Measurements from ENCODE around the gene OSR1.
A peak's percentile ranks its signal among the peaks of the same experiment; 100 is the strongest.

Gene OSR1

DNA sequence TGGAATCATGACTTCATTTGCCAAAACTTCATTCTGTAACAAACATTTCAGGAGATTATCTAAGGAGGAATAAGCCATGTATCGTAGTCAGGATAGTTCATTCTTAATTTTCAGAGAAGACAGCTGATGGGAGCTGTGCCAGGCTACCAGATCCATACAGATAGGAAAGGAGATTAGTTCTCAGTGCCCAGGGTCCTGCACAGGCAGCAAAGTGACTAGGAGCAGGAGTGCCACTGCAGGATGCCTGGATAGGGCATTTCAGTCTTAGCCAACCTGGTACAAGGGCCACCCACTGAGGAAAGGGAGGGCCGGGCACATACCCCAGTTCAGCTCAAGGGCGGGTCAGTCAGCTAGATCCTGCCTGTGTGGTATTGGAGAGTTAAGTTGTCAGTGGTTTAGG lies 6.7 kb upstream of the OSR1 start:
- DNase-seq = no peak
- no peak overlapping the region for H4K12ac ChIP-seq (ENCODE audit: low read depth, low read length)
- H4K91ac ChIP-seq (ENCODE audit: low read depth, low read length) = no peak overlapping the region
- peaks cover 8 to 9% of the 10 kb centered on the region in 2 experiments for H3K4me1 ChIP-seq (ENCODE audit: control insufficient read depth in 1 of 2, insufficient read depth in 2 of 2, low read length in 2 of 2)
- H2AFZ ChIP-seq (ENCODE audit: insufficient read depth, low read length, poor library complexity) = no peak overlapping the region
- H3K79me1 ChIP-seq (ENCODE audit: low read length) = peaks cover 3% of the 10 kb centered on the region
- H3K14ac ChIP-seq (ENCODE audit: low read length) = no peak overlapping the region
- no peak overlapping the region for H3K4ac ChIP-seq (ENCODE audit: low read depth, low read length)
- H2BK5ac ChIP-seq (ENCODE audit: low read depth, low read length, poor library complexity) = no peak overlapping the region
- H4K8ac ChIP-seq (ENCODE audit: low read depth, low read length) = no peak overlapping the region
- H3K4me3 ChIP-seq (ENCODE audit: low read depth, low read length) = no peak overlapping the region
- no peak overlapping the region for H3K18ac ChIP-seq (ENCODE audit: low read length)
- H3K23ac ChIP-seq (ENCODE audit: low read length) = no peak overlapping the region
- no CpG with 5 or more reads among the region's 3 CpGs for WGBS (ENCODE audit: extremely low coverage, insufficient coverage, insufficient read length)
- H3K27me3 ChIP-seq (ENCODE audit: insufficient read depth, low read length) = peaks cover 37% of the 10 kb centered on the region
- H3K9me3 ChIP-seq (ENCODE audit: insufficient read depth, low read depth, low read length) = no peaks in the 10 kb centered on the region
- no peak overlapping the region for H3K9ac ChIP-seq (ENCODE audit: low read length)
- no peak overlapping the region for H2BK120ac ChIP-seq (ENCODE audit: insufficient read depth, low read length, poor library complexity)
- H2AK5ac ChIP-seq (ENCODE audit: low read length) = no peak overlapping the region
- H3K27ac ChIP-seq (ENCODE audit: low read depth, low read length) = no peak overlapping the region
- H3K36me3 ChIP-seq (ENCODE audit: control insufficient read depth in 1 of 2, insufficient read depth in 2 of 2, low read length in 2 of 2) = no peaks in the 10 kb centered on the region
- H3K4me2 ChIP-seq (ENCODE audit: low read length) = no peak overlapping the region
- H3K79me2 ChIP-seq (ENCODE audit: control insufficient read depth, insufficient read depth, low read length, poor library complexity) = no peaks in the 10 kb centered on the region
- no peak overlapping the region for H2BK12ac ChIP-seq (ENCODE audit: low read length)

DNA sequence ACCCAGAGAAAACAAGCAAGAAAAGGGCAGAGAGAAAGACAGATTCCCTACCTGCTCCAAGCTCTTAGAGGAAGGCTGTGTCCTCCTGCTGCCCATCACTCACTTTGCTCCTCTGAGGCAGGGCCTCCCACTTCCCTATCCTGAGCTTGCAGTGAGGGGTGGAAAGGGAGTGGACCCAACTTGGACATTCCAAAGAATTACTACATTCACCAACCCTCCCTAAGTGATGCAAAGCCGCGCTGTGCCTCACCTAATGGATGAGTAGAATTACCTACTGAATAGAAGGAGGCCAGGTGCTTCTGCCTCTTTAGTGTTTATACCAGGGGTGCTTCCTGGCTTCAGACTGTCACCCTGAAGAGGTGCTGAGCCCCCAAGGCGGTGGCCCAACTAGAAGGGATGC lies 5.6 kb upstream of the OSR1 start:
- Histone ChIP-seq H3K23ac (ENCODE audit: low read length) (no peak overlapping the region), H3K9me3 (ENCODE audit: insufficient read depth, low read depth, low read length) (no peaks in the 10 kb centered on the region), H3K36me3 (ENCODE audit: control insufficient read depth in 1 of 2, insufficient read depth in 2 of 2, low read length in 2 of 2) (no peaks in the 10 kb centered on the region), H2BK5ac (ENCODE audit: low read depth, low read length, poor library complexity) (no peak overlapping the region), H3K18ac (ENCODE audit: low read length) (no peak overlapping the region), H2AK5ac (ENCODE audit: low read length) (no peak overlapping the region), H2BK120ac (ENCODE audit: insufficient read depth, low read length, poor library complexity) (no peak overlapping the region), H3K4me1 (ENCODE audit: control insufficient read depth in 1 of 2, insufficient read depth in 2 of 2, low read length in 2 of 2) (peaks cover 9% of the 10 kb centered on the region in 2 experiments), H3K14ac (ENCODE audit: low read length) (no peak overlapping the region), H4K91ac (ENCODE audit: low read depth, low read length) (no peak overlapping the region), H2BK12ac (ENCODE audit: low read length) (no peak overlapping the region), H3K4me3 (ENCODE audit: low read depth, low read length) (no peak overlapping the region), H3K27me3 (ENCODE audit: insufficient read depth, low read length) (peaks cover 47% of the 10 kb centered on the region), H3K27ac (ENCODE audit: low read depth, low read length) (no peak overlapping the region), H4K12ac (ENCODE audit: low read depth, low read length) (no peak overlapping the region), H3K4ac (ENCODE audit: low read depth, low read length) (no peak overlapping the region), H3K79me2 (ENCODE audit: control insufficient read depth, insufficient read depth, low read length, poor library complexity) (no peaks in the 10 kb centered on the region), H4K8ac (ENCODE audit: low read depth, low read length) (no peak overlapping the region), H3K9ac (ENCODE audit: low read length) (no peak overlapping the region), H3K4me2 (ENCODE audit: low read length) (no peak overlapping the region), H3K79me1 (ENCODE audit: low read length) (peaks cover 3% of the 10 kb centered on the region), H2AFZ (ENCODE audit: insufficient read depth, low read length, poor library complexity) (no peak overlapping the region)
- no peak for DNase-seq
- no CpG with 5 or more reads among the region's 3 CpGs for WGBS (ENCODE audit: extremely low coverage, insufficient coverage, insufficient read length)

DNA sequence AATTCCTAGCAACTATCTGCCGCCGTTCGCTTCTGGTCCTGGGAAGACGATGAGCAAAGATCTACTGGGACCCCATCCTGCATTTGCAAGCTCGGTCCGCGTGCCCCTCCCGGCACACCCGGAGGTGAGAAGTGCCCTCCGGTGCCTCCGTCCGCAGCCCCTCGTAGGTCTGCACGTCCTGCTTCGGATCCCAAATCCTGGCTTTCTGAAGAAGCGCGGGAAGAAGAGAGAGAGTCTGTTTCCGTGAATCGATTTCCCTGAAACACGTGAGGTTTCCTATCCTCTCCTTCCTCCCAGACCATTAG lies 5.0 kb upstream of the OSR1 start:
- no peak overlapping the region for H2BK120ac ChIP-seq (ENCODE audit: insufficient read depth, low read length, poor library complexity)
- H3K14ac ChIP-seq (ENCODE audit: low read length) = no peak overlapping the region
- H2BK5ac ChIP-seq (ENCODE audit: low read depth, low read length, poor library complexity) = no peak overlapping the region
- H3K4me2 ChIP-seq (ENCODE audit: low read length) = peak overlapping the region; percentile 85
- peaks cover 12 to 13% of the 10 kb centered on the region in 2 experiments for H3K4me1 ChIP-seq (ENCODE audit: control insufficient read depth in 1 of 2, insufficient read depth in 2 of 2, low read length in 2 of 2)
- no peak overlapping the region for H3K4ac ChIP-seq (ENCODE audit: low read depth, low read length)
- no peak overlapping the region for H2AK5ac ChIP-seq (ENCODE audit: low read length)
- no peaks in the 10 kb centered on the region for H3K9me3 ChIP-seq (ENCODE audit: insufficient read depth, low read depth, low read length)
- no peaks in the 10 kb centered on the region for H3K79me2 ChIP-seq (ENCODE audit: control insufficient read depth, insufficient read depth, low read length, poor library complexity)
- H3K79me1 ChIP-seq (ENCODE audit: low read length) = peaks cover 3% of the 10 kb centered on the region
- H3K4me3 ChIP-seq (ENCODE audit: low read depth, low read length) = no peak overlapping the region
- H2AFZ ChIP-seq (ENCODE audit: insufficient read depth, low read length, poor library complexity) = no peak overlapping the region
- no CpG with 5 or more reads among the region's 20 CpGs for WGBS (ENCODE audit: extremely low coverage, insufficient coverage, insufficient read length)
- no peak for DNase-seq
- peaks cover 51% of the 10 kb centered on the region for H3K27me3 ChIP-seq (ENCODE audit: insufficient read depth, low read length)
- no peak overlapping the region for H4K91ac ChIP-seq (ENCODE audit: low read depth, low read length)
- no peak overlapping the region for H3K9ac ChIP-seq (ENCODE audit: low read length)
- no peak overlapping the region for H3K18ac ChIP-seq (ENCODE audit: low read length)
- H3K23ac ChIP-seq (ENCODE audit: low read length) = no peak overlapping the region
- H3K27ac ChIP-seq (ENCODE audit: low read depth, low read length) = no peak overlapping the region
- no peak overlapping the region for H2BK12ac ChIP-seq (ENCODE audit: low read length)
- H3K36me3 ChIP-seq (ENCODE audit: control insufficient read depth in 1 of 2, insufficient read depth in 2 of 2, low read length in 2 of 2) = no peaks in the 10 kb centered on the region
- H4K8ac ChIP-seq (ENCODE audit: low read depth, low read length) = no peak overlapping the region
- H4K12ac ChIP-seq (ENCODE audit: low read depth, low read length) = no peak overlapping the region

DNA sequence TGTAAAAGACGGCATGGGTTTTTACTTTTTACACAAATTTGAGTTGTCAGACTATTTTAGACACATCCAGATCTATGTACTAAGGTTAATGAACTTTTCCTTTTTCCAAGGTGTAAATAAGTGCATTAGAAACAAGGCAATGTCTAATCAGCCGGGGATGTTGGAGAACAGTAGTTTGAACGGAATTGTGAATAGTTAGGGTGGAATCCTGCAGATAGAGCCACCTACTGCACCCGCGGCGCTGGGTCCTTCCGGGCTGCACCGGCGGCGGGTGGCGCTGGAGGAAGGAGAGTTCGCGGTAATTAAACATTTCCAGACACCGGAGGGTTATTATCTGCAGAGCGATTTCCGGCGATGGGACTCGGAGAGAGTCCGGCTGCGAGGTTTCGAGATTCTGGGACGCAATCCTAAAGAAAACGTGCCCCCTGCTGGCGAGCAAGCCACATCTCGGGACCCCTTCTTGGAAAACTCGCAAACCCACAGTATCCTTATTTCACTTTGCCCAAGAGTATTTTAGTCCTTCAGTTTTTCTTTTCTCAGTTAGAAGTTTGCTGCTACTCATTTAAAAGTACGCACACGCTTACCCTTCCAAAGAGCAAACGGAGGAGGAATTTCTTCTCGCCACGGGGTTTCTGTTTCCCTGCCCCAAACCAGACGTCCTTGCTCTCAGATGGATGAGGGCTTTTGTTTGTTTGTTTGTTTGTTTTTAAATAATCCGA lies 4.5 kb upstream of the OSR1 start:
- no peak overlapping the region for H2BK12ac ChIP-seq (ENCODE audit: low read length)
- H2AK5ac ChIP-seq (ENCODE audit: low read length) = no peak overlapping the region
- H3K27me3 ChIP-seq (ENCODE audit: insufficient read depth, low read length) = peaks cover 55% of the 10 kb centered on the region
- no peak overlapping the region for H4K12ac ChIP-seq (ENCODE audit: low read depth, low read length)
- no peak overlapping the region for H3K4ac ChIP-seq (ENCODE audit: low read depth, low read length)
- DNase-seq = peak; percentile 60 to 83
- peaks cover 13 to 14% of the 10 kb centered on the region in 2 experiments for H3K4me1 ChIP-seq (ENCODE audit: control insufficient read depth in 1 of 2, insufficient read depth in 2 of 2, low read length in 2 of 2)
- peaks cover 3% of the 10 kb centered on the region for H3K79me1 ChIP-seq (ENCODE audit: low read length)
- H3K14ac ChIP-seq (ENCODE audit: low read length) = no peak overlapping the region
- H3K4me3 ChIP-seq (ENCODE audit: low read depth, low read length) = no peak overlapping the region
- H3K4me2 ChIP-seq (ENCODE audit: low read length) = peak overlapping the region; percentile 85
- H3K36me3 ChIP-seq (ENCODE audit: control insufficient read depth in 1 of 2, insufficient read depth in 2 of 2, low read length in 2 of 2) = no peaks in the 10 kb centered on the region
- WGBS (ENCODE audit: extremely low coverage, insufficient coverage, insufficient read length) = no CpG with 5 or more reads among the region's 33 CpGs
- no peak overlapping the region for H3K9ac ChIP-seq (ENCODE audit: low read length)
- H3K23ac ChIP-seq (ENCODE audit: low read length) = no peak overlapping the region
- no peak overlapping the region for H4K91ac ChIP-seq (ENCODE audit: low read depth, low read length)
- H3K18ac ChIP-seq (ENCODE audit: low read length) = no peak overlapping the region
- no peaks in the 10 kb centered on the region for H3K79me2 ChIP-seq (ENCODE audit: control insufficient read depth, insufficient read depth, low read length, poor library complexity)
- no peak overlapping the region for H3K27ac ChIP-seq (ENCODE audit: low read depth, low read length)
- no peak overlapping the region for H2BK120ac ChIP-seq (ENCODE audit: insufficient read depth, low read length, poor library complexity)
- H3K9me3 ChIP-seq (ENCODE audit: insufficient read depth, low read depth, low read length) = no peaks in the 10 kb centered on the region
- no peak overlapping the region for H2AFZ ChIP-seq (ENCODE audit: insufficient read depth, low read length, poor library complexity)
- no peak overlapping the region for H2BK5ac ChIP-seq (ENCODE audit: low read depth, low read length, poor library complexity)
- no peak overlapping the region for H4K8ac ChIP-seq (ENCODE audit: low read depth, low read length)
